GM10248 (cell line): ENCODE data around the gene SLC22A13.

Experiments used
- CTCF ChIA-PET: fragments of 300-600 bp; sonication (Branson Sonifier 250); formaldehyde crosslinking; extraction: SDS; loops from one replicate; lab custom pipeline; 2021; ENCODE audit warnings: antibody characterized with exemption; lab: Yijun Ruan, JAX
- POLR2A ChIA-PET: fragments of 350-650 bp; sonication (Branson Sonifier 250); formaldehyde crosslinking; extraction: SDS; loops from one replicate; lab custom pipeline; 2020; ENCODE audit warnings: antibody characterized with exemption; lab: Yijun Ruan, JAX
- DNase-seq: peaks from one replicate; pipeline ENCODE4 v3.0.0; 2012; ENCODE audit errors: extremely low spot score
- CTCF ChIP-seq: IDR thresholded peaks from 2 replicates; pipeline ENCODE4 v1.5.1; 2012; ENCODE audit warnings: mild to moderate bottlenecking, low read depth; ENCODE audit errors: extremely low read depth, missing control alignments, control extremely low read depth

Gene SLC22A13

GRCh38 chr3:38267662-38268061, 2.0 kb downstream of the SLC22A13 start:
- no peak for DNase-seq
- CTCF ChIA-PET = interaction anchor here (1.2 kb wide), 1 partner anchor 33 kb away, joined by 3 read pairs; no protein-coding TSS in a partner anchor
- TF ChIP-seq CTCF = no peak

GRCh38 chr3:38268087-38268486, 2.5 kb downstream of the SLC22A13 start:
- CTCF ChIA-PET = interaction anchor here (1.1 kb wide), 1 partner anchor 10 kb away, joined by 4 read pairs; no protein-coding TSS in a partner anchor
- POLR2A ChIA-PET = no interaction called here
- no peak for DNase-seq
- TF ChIP-seq CTCF = no peak

More at GRCh38 chr3:38267662-38268061, 2.0 kb downstream of the SLC22A13 start:
- POLR2A ChIA-PET = no interaction called here

GRCh38 chr3:38268522-38268921, 2.9 kb downstream of the SLC22A13 start:
- peak; percentile 50 for DNase-seq
- ChIA-PET CTCF (interaction anchor here (1.1 kb wide), 1 partner anchor 10 kb away, joined by 4 read pairs; no protein-coding TSS in a partner anchor), POLR2A (no interaction called here)
- TF ChIP-seq CTCF = no peak

- no peak for DNase-seq
- POLR2A ChIA-PET = no interaction called here
- TF ChIP-seq CTCF = no peak
- CTCF ChIA-PET = interaction anchor here (1.0 kb wide), 1 partner anchor 9 kb away, joined by 3 read pairs; no protein-coding TSS in a partner anchor
Measured at GRCh38 chr3:38270606-38271005, 5.0 kb downstream of the SLC22A13 start.

- no peak for DNase-seq
- CTCF ChIA-PET = interaction anchor here (1.0 to 1.2 kb wide), 2 partner anchors 9 to 15 kb away, joined by 4 to 5 read pairs; no protein-coding TSS in a partner anchor
- POLR2A ChIA-PET = no interaction called here
- no peak for TF ChIP-seq CTCF
Measured at GRCh38 chr3:38271553-38271952, 5.9 kb downstream of the SLC22A13 start.

GRCh38 chr3:38274864-38275649, 9.4 kb downstream of the SLC22A13 start:
- no peak for DNase-seq
- TF ChIP-seq CTCF = no peak
- ChIA-PET POLR2A (no interaction called here), CTCF (no interaction called here)
